Neutrophil (primary cell): ENCODE data around the gene MET.

Experiments used
- H3K27ac ChIP-seq: fragments of 200-600 bp; sonication (generic); 2 replicates; pipeline ENCODE4 v1.5.1; 2016; ENCODE audit warnings: mild to moderate bottlenecking, moderate library complexity
- H3K27me3 ChIP-seq: fragments of 200-600 bp; sonication (generic); 2 replicates; pipeline ENCODE4 v1.6.0; 2016; ENCODE audit warnings: mild to moderate bottlenecking
- H3K36me3 ChIP-seq: fragments of 200-600 bp; sonication (generic); 2 replicates; pipeline ENCODE4 v1.5.1; 2017
- H3K4me1 ChIP-seq, 2 experiments: fragments of 200-600 bp in 1 of 2; sonication (generic) in 1 of 2; 1 replicate in 1 of 2; 2 replicates in 1 of 2; pipeline versions ENCODE4 v1.5.1 to v1.6.1; 2013 to 2016; ENCODE audit warnings: low read depth in 1 of 2, low read length in 1 of 2, mild to moderate bottlenecking in 1 of 2, moderate library complexity in 1 of 2; ENCODE audit not compliant: control insufficient read depth in 1 of 2, insufficient read depth in 1 of 2
- H3K4me3 ChIP-seq, 2 experiments: fragments of 200-600 bp in 1 of 2; sonication (generic) in 1 of 2; 1 replicate in 1 of 2; 2 replicates in 1 of 2; pipeline ENCODE4 v1.5.1; 2013 to 2016; ENCODE audit warnings: low read depth in 1 of 2, low read length in 1 of 2, mild to moderate bottlenecking in 1 of 2, moderate library complexity in 1 of 2
- H3K9me3 ChIP-seq: fragments of 200-600 bp; sonication (generic); 2 replicates; pipeline ENCODE4 v1.5.1; 2016
- CTCF ChIP-seq: fragments of 200-600 bp; sonication (generic); IDR thresholded peaks from 2 replicates; pipeline ENCODE4 v1.5.1; 2016; ENCODE audit warnings: antibody characterized with exemption

MET gene

GRCh38 chr7:116788572-116789197 is 116.7 kb downstream of the MET start:
- Histone ChIP-seq H3K4me3 (no peak overlapping the region), H3K27ac (no peak overlapping the region), H3K36me3 (no peaks in the 10 kb centered on the region), H3K4me1 (peaks cover 6 to 21% of the 10 kb centered on the region in 2 experiments), H3K27me3 (no peaks in the 10 kb centered on the region), H3K9me3 (no peaks in the 10 kb centered on the region)
- TF ChIP-seq CTCF, result no peak

GRCh38 chr7:116790025-116790424 is 118.0 kb downstream of the MET start:
- no peak for TF ChIP-seq CTCF
- Histone ChIP-seq H3K9me3 (no peaks in the 10 kb centered on the region), H3K27me3 (no peaks in the 10 kb centered on the region), H3K27ac (no peak overlapping the region), H3K4me3 (no peak overlapping the region), H3K4me1 (peaks cover 6 to 18% of the 10 kb centered on the region in 2 experiments), H3K36me3 (no peaks in the 10 kb centered on the region)

GRCh38 chr7:116792813-116793212 is 120.8 kb downstream of the MET start:
- Histone ChIP-seq H3K27ac (no peak overlapping the region), H3K36me3 (no peaks in the 10 kb centered on the region), H3K27me3 (no peaks in the 10 kb centered on the region), H3K4me1 (peaks cover 6 to 16% of the 10 kb centered on the region in 2 experiments), H3K9me3 (no peaks in the 10 kb centered on the region), H3K4me3 (no peak overlapping the region)
- TF ChIP-seq CTCF, result no peak

- no peaks in the 10 kb centered on the region for H3K27me3 ChIP-seq
- no peak for TF ChIP-seq CTCF
- H3K4me3 ChIP-seq, result no peak overlapping the region
- no peaks in the 10 kb centered on the region for H3K9me3 ChIP-seq
- H3K36me3 ChIP-seq, result no peaks in the 10 kb centered on the region
- H3K27ac ChIP-seq, result no peak overlapping the region
- peaks cover 0 to 6% of the 10 kb centered on the region in 2 experiments for H3K4me1 ChIP-seq
Observed at GRCh38 chr7:116793795-116794340, 121.9 kb downstream of the MET start.

GRCh38 chr7:116796471-116796870 is 124.5 kb downstream of the MET start:
- Histone ChIP-seq H3K27ac (no peak overlapping the region), H3K36me3 (no peaks in the 10 kb centered on the region), H3K9me3 (no peaks in the 10 kb centered on the region), H3K4me1 (no peaks in the 10 kb centered on the region), H3K27me3 (no peaks in the 10 kb centered on the region), H3K4me3 (no peak overlapping the region)
- TF ChIP-seq CTCF, result no peak
